A549 (cell line): ENCODE results near the gene TPRG1.

Experiments used
- JUNB ChIP-seq: fragments of >200 bp; sonication (Bioruptor Twin); formaldehyde crosslinking; IDR thresholded peaks from 2 replicates; pipeline ENCODE4 v1.6.1; 2016
- NR3C1 ChIP-seq: fragments of >200 bp; sonication (Bioruptor Twin); formaldehyde crosslinking; IDR thresholded peaks from 3 replicates; pipeline ENCODE4 v1.6.1; 2017
- POLR2A ChIP-seq: IDR thresholded peaks from 2 replicates; pipeline ENCODE4 v1.6.1; 2012; ENCODE audit warnings: mild to moderate bottlenecking, low read length
- RAD21 ChIP-seq, 2 experiments: fragments of >200 bp in 1 of 2; sonication (Bioruptor Twin) in 1 of 2; formaldehyde crosslinking in 1 of 2; IDR thresholded peaks in 1 of 2; conservative IDR thresholded peaks in 1 of 2; 2 replicates in 1 of 2; 3 replicates in 1 of 2; pipeline ENCODE4 v1.6.1; 2012 to 2018; ENCODE audit warnings: inconsistent platforms in 1 of 2
- SREBF2 ChIP-seq: fragments of 450-650 bp; IDR thresholded peaks from 2 replicates; pipeline ENCODE4 v1.6.1; 2014; ENCODE audit warnings: mild to moderate bottlenecking, moderate library complexity
- TF ChIP-seq, protein P1 (sequence below): fragments of >200 bp; sonication (Bioruptor Twin); formaldehyde crosslinking; IDR thresholded peaks from 3 replicates; pipeline ENCODE4 v1.5.1; 2016

DNA sequence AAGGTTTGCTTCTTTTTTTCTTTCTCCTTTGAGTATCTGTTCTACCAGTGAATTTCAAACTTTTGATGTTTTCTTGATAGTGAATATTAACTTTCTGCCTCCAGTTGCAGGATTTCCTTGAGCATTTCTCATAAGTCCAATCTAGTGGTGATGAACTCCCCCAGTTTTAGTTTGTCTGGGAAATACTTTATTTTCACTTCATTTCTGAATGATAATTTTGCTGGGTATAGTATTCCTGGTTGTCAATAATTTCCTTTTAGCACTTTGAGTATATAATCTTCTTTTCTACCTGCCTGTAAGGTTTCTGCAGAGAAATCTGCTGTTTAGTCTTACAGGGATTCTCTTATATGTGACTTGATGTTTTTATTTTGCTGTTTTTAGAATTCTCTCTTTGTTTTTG is 21.0 kb downstream of the TPRG1 start:
- no peak for TF ChIP-seq RAD21 (conservative IDR thresholded peaks at IDR 0.05 in 1 of 2, IDR thresholded peaks at IDR 0.05 in 1 of 2)
- TF ChIP-seq POLR2A, result no peak
- TF ChIP-seq, protein P1, sequence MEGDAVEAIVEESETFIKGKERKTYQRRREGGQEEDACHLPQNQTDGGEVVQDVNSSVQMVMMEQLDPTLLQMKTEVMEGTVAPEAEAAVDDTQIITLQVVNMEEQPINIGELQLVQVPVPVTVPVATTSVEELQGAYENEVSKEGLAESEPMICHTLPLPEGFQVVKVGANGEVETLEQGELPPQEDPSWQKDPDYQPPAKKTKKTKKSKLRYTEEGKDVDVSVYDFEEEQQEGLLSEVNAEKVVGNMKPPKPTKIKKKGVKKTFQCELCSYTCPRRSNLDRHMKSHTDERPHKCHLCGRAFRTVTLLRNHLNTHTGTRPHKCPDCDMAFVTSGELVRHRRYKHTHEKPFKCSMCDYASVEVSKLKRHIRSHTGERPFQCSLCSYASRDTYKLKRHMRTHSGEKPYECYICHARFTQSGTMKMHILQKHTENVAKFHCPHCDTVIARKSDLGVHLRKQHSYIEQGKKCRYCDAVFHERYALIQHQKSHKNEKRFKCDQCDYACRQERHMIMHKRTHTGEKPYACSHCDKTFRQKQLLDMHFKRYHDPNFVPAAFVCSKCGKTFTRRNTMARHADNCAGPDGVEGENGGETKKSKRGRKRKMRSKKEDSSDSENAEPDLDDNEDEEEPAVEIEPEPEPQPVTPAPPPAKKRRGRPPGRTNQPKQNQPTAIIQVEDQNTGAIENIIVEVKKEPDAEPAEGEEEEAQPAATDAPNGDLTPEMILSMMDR, result no peak
- TF ChIP-seq JUNB, result no peak
- TF ChIP-seq NR3C1, result no peak
- no peak for TF ChIP-seq SREBF2
